K562 (cell line): Measurements from ENCODE around the gene GALNT13. TPM values are rescaled to one million over a fixed set of nuclear protein-coding genes. Genes with fewer than 3 reads are reported as not detected.

ENCODE experiments used
- ATAC-seq: fragments of 200-7000 bp; cut with Tn5 transposase; 3 replicates; pipeline ENCODE4 v1.9.1; 2020; ENCODE audit warnings: moderate library complexity
- BruUV-seq: library from RNA; stranded (reverse); fragments of 400-500 nt; replicated peaks from 2 replicates; lab custom pipeline; 2021; lab: Mats Ljungman, UMichigan
- CTCF ChIA-PET: fragments of 300-600 bp; formaldehyde crosslinking; extraction: SDS; loops from one replicate; lab custom pipeline; 2021; ENCODE audit warnings: low intra/inter-chr PET ratio; lab: Yijun Ruan, JAX
- POLR2A ChIA-PET: fragments of 300-600, 350-650 bp; sonication (Branson Sonifier 250); formaldehyde crosslinking; extraction: SDS; loops from one replicate; lab custom pipeline; 2021; ENCODE audit warnings: antibody characterized with exemption, inconsistent platforms; lab: Yijun Ruan, JAX
- DNase-seq, 4 experiments: peaks; one replicate each; pipeline versions ENCODE4 v3.0.0 to v3.0.0-alpha.2; 2011 to 2018; ENCODE audit warnings: low spot score in 3 of 4, mixed read lengths in 3 of 4; ENCODE audit errors: extremely low read depth in 1 of 4
- FAIRE-seq: peaks from 2 replicates; lab custom pipeline; 2011; peaks lifted over from hg19 to GRCh38; lab: Jason Lieb, UNC
- H2AFZ ChIP-seq: 2 replicates; pipeline ENCODE4 v1.6.0; 2011; ENCODE audit warnings: low read depth, low read length, control low read depth, inconsistent platforms
- H3K27ac ChIP-seq: fragments of 200-600 bp; 3 replicates; pipeline ENCODE4 v1.8.0; 2011; ENCODE audit warnings: low read depth, mild to moderate bottlenecking, control low read depth, inconsistent platforms, low read length, moderate library complexity, mixed read lengths; ENCODE audit errors: extremely low read depth
- H3K27me3 ChIP-seq, 2 experiments: fragments of 300-600 bp in 1 of 2; 2 replicates in 1 of 2; 3 replicates in 1 of 2; pipeline versions ENCODE4 v1.6.0 to v1.8.0; 2011; ENCODE audit warnings: inconsistent platforms in 2 of 2, low read length in 2 of 2, mild to moderate bottlenecking in 1 of 2, mixed read lengths in 1 of 2, moderate library complexity in 1 of 2; ENCODE audit not compliant: control insufficient read depth in 2 of 2, insufficient read depth in 2 of 2
- H3K36me3 ChIP-seq: fragments of 300-600 bp; 3 replicates; pipeline ENCODE4 v1.8.0; 2011; ENCODE audit warnings: mild to moderate bottlenecking, low read length, inconsistent platforms; ENCODE audit not compliant: control insufficient read depth, insufficient read depth
- H3K4me1 ChIP-seq, 2 experiments: fragments of 200-600 bp in 1 of 2; replicated peaks in 1 of 2; 2 replicates in 1 of 2; 3 replicates in 1 of 2; pipeline versions ENCODE4 v1.5.1 to v1.8.0; 2011; ENCODE audit warnings: inconsistent platforms in 2 of 2, low read length in 2 of 2, mild to moderate bottlenecking in 1 of 2, mixed read lengths in 1 of 2, moderate library complexity in 1 of 2; ENCODE audit not compliant: control insufficient read depth in 2 of 2, insufficient read depth in 2 of 2
- H3K4me2 ChIP-seq: 2 replicates; pipeline ENCODE4 v1.6.1; 2011; ENCODE audit warnings: low read length, control low read depth, inconsistent platforms, mixed read lengths; ENCODE audit not compliant: insufficient read depth
- H3K4me3 ChIP-seq: fragments of 200-600 bp; sonication (generic), shearing (Covaris generic); 2 replicates; pipeline ENCODE4 v1.5.1; 2016; ENCODE audit warnings: control low read depth, inconsistent platforms
- H3K79me2 ChIP-seq: fragments of 200-600 bp; 3 replicates; pipeline ENCODE4 v1.8.0; 2011; ENCODE audit warnings: low read length, inconsistent platforms; ENCODE audit not compliant: control insufficient read depth, insufficient read depth
- H3K9ac ChIP-seq, 2 experiments: 2 replicates each; pipeline versions ENCODE4 v1.6.0 to v1.6.1; 2011; ENCODE audit warnings: low read depth in 2 of 2, low read length in 2 of 2, control low read depth in 1 of 2, inconsistent platforms in 1 of 2, mild to moderate bottlenecking in 1 of 2, mixed read lengths in 1 of 2; ENCODE audit not compliant: insufficient read depth in 1 of 2
- H3K9me1 ChIP-seq: one replicate; pipeline ENCODE4 v1.6.0; 2011; ENCODE audit warnings: inconsistent platforms, mild to moderate bottlenecking, low read length, moderate library complexity; ENCODE audit not compliant: control insufficient read depth, insufficient read depth
- H3K9me3 ChIP-seq: replicated peaks from 2 replicates; pipeline ENCODE4 v1.5.1; 2011; ENCODE audit warnings: low read depth, low read length, inconsistent platforms; ENCODE audit not compliant: control insufficient read depth, insufficient read depth
- H4K20me1 ChIP-seq: replicated peaks from 2 replicates; pipeline ENCODE4 v1.6.1; 2011; ENCODE audit warnings: low read length, inconsistent platforms, mixed read lengths; ENCODE audit not compliant: control insufficient read depth, insufficient read depth
- EP300 ChIP-seq: IDR thresholded peaks from 2 replicates; pipeline ENCODE4 v1.6.1; 2012; ENCODE audit warnings: low read length, improper control_type of control experiment
- HDAC8 ChIP-seq: fragments of 450-650 bp; IDR thresholded peaks from 2 replicates; pipeline ENCODE4 v1.6.1; 2016; ENCODE audit warnings: mild to moderate bottlenecking, missing genetic modification characterization, moderate library complexity, missing compliant biosample characterization
- KDM1A ChIP-seq, 2 experiments: fragments of 450-650 bp; IDR thresholded peaks; 2 replicates each; pipeline ENCODE4 v1.6.1; 2016; ENCODE audit warnings: mild to moderate bottlenecking in 2 of 2
- KLF13 ChIP-seq: fragments of 450-650 bp; IDR thresholded peaks from 2 replicates; pipeline ENCODE4 v1.6.1; 2016; ENCODE audit warnings: missing genetic modification characterization, low read depth, mild to moderate bottlenecking, missing compliant biosample characterization, moderate library complexity, borderline replicate concordance
- KLF16 ChIP-seq: IDR thresholded peaks from 2 replicates; pipeline ENCODE4 v1.6.1; 2016; ENCODE audit warnings: antibody characterized with exemption
- LEF1 ChIP-seq: fragments of 450-650 bp; IDR thresholded peaks from 2 replicates; pipeline ENCODE4 v1.6.1; 2016; ENCODE audit warnings: mild to moderate bottlenecking
- NCOR1 ChIP-seq: fragments of 450-650 bp; IDR thresholded peaks from 2 replicates; pipeline ENCODE4 v1.6.1; 2016; ENCODE audit warnings: mild to moderate bottlenecking, moderate library complexity
- NFXL1 ChIP-seq: fragments of 450-650 bp; formaldehyde crosslinking; IDR thresholded peaks from 2 replicates; pipeline ENCODE4 v1.4.0; 2021; ENCODE audit warnings: mild to moderate bottlenecking
- NR1H2 ChIP-seq: sonication (generic); formaldehyde crosslinking; IDR thresholded peaks from 2 replicates; pipeline ENCODE4 v1.4.0; 2020; ENCODE audit warnings: mild to moderate bottlenecking, missing genetic modification reagents
- NUFIP1 ChIP-seq: fragments of 450-650 bp; IDR thresholded peaks from 2 replicates; pipeline ENCODE4 v1.6.1; 2018; ENCODE audit not compliant: partially characterized antibody
- PHB2 ChIP-seq: fragments of 450-650 bp; IDR thresholded peaks from 2 replicates; pipeline ENCODE4 v1.6.1; 2017; ENCODE audit warnings: low read depth
- RBM17 ChIP-seq: fragments of 200-400 bp; formaldehyde crosslinking; IDR thresholded peaks from 2 replicates; pipeline ENCODE4 v1.6.1; 2017; ENCODE audit warnings: low read depth, mild to moderate bottlenecking, low read length, borderline replicate concordance
- SIN3B ChIP-seq: fragments of 450-650 bp; IDR thresholded peaks from 2 replicates; pipeline ENCODE4 v1.6.1; 2017; ENCODE audit warnings: low read depth, mild to moderate bottlenecking, moderate library complexity
- TFAM ChIP-seq: fragments of 250-450 bp; sonication (Bioruptor Pico); conservative IDR thresholded peaks from 2 replicates; pipeline ENCODE4 v1.5.0; 2021; ENCODE audit warnings: mild to moderate bottlenecking, moderate library complexity
- ZFX ChIP-seq: sonication (generic); formaldehyde crosslinking; IDR thresholded peaks from 2 replicates; pipeline ENCODE4 v1.8.0; 2022; ENCODE audit warnings: mild to moderate bottlenecking, missing genetic modification reagents, moderate library complexity
- ZNF668 ChIP-seq: fragments of 250-450 bp; sonication (Bioruptor Pico); IDR thresholded peaks from 2 replicates; pipeline ENCODE4 v1.8.0; 2022; ENCODE audit warnings: mild to moderate bottlenecking, inconsistent platforms
- WGBS: fragments of 100-300 bp; shearing (Covaris generic); methylation state at CpG from one replicate; pipeline ENCODE4 v1.1.6; 2016; ENCODE audit warnings: low coverage, mixed read lengths; ENCODE audit not compliant: insufficient coverage; ENCODE audit errors: missing lambda C conversion rate; 5-methylcytosine and 5-hydroxymethylcytosine counted together
- in situ Hi-C: fragments of 300-500 bp; cut with MboI; formaldehyde crosslinking; loops from 4 replicates; pipeline ENCODE4 v1.15.0; 2018; ENCODE audit warnings: inconsistent platforms, mixed read lengths
- intact Hi-C: fragments of 100-400 bp; cut with micrococcal nuclease; formaldehyde crosslinking; loops from 2 replicates; pipeline ENCODE4 v1.14.2; 2022
- polyA plus RNA-seq, 8 experiments: library from polyadenylated mRNA; depleted of rRNA in 4 of 8; stranded (reverse) in 5 of 8; unstranded in 3 of 8; fragments of >200 nt; fragmentation: Nextera tagmentation in 2 of 8; fragmentation: Illumina TruSeq in 1 of 8; extraction: Ambion mirVana in 2 of 8; extraction: Trizol in 1 of 8; gene quantifications; 2 replicates each; pipeline versions ENCODE4 v1.2.1 to v1.2.3, GENCODE V29; 2011 to 2014; ENCODE audit warnings: inconsistent platforms in 1 of 8, missing spikeins in 1 of 8
- total RNA-seq, 7 experiments: library from RNA; depleted of rRNA in 6 of 7; stranded (reverse); fragments of >200 nt in 6 of 7; fragmentation: Illumina TruSeq in 2 of 7; extraction: Trizol in 2 of 7; gene quantifications; 2 replicates each; pipeline versions ENCODE4 v1.2.1 to v1.2.3, GENCODE V29; 2011 to 2021; ENCODE audit warnings: low replicate concordance in 1 of 7
- TF ChIP-seq, protein P1 (sequence below): fragments of 450-650 bp; IDR thresholded peaks from 2 replicates; pipeline ENCODE4 v1.6.1; 2017; ENCODE audit warnings: antibody characterized with exemption, mild to moderate bottlenecking
- TF ChIP-seq, protein P2 (sequence below): fragments of 250-450 bp; sonication (Bioruptor Pico); IDR thresholded peaks from 2 replicates; pipeline ENCODE4 v1.8.0; 2021; ENCODE audit warnings: borderline replicate concordance, mild to moderate bottlenecking, moderate library complexity; ENCODE audit not compliant: poor library complexity, severe bottlenecking
- TF ChIP-seq, protein P3 (sequence below): fragments of 250-450 bp; sonication (Bioruptor Pico); IDR thresholded peaks from 2 replicates; pipeline ENCODE4 v1.6.1; 2021; ENCODE audit warnings: mild to moderate bottlenecking

GALNT13 gene
- total and polyA plus RNA-seq, 9 of the 15 experiments (the other 6 are each of a cell fraction or from before 2014, with no cell fraction given): not detected

GRCh38 chr2:154195644-154196195, 324.0 kb downstream of the GALNT13 start:
- BruUV-seq: no TSS peak
- CTCF ChIA-PET: no interaction called here
- intact Hi-C loops: no loop called here

GRCh38 chr2:154198866-154199265, 327.1 kb downstream of the GALNT13 start:
- FAIRE-seq (no peak), DNase-seq (no peak), ATAC-seq (no peak)
- H2AFZ ChIP-seq: no peak overlapping the region
- H3K9ac ChIP-seq: no peak overlapping the region
- H3K9me3 ChIP-seq: no peaks in the 10 kb centered on the region
- in situ Hi-C loops (no loop called here), intact Hi-C loops (no loop called here)
- BruUV-seq: no TSS peak
- no peaks in the 10 kb centered on the region for H4K20me1 ChIP-seq
- no peaks in the 10 kb centered on the region for H3K79me2 ChIP-seq
- H3K4me1 ChIP-seq: no peaks in the 10 kb centered on the region
- no peaks in the 10 kb centered on the region for H3K27me3 ChIP-seq
- ChIA-PET POLR2A (no interaction called here), CTCF (no interaction called here)
- no peaks in the 10 kb centered on the region for H3K9me1 ChIP-seq
- WGBS: 0% methylated on average over 1 of the region's 1 CpG
- no peak overlapping the region for H3K4me3 ChIP-seq
- no peaks in the 10 kb centered on the region for H3K36me3 ChIP-seq
- H3K4me2 ChIP-seq: no peak overlapping the region
- no peak overlapping the region for H3K27ac ChIP-seq
- TF ChIP-seq, protein P1, sequence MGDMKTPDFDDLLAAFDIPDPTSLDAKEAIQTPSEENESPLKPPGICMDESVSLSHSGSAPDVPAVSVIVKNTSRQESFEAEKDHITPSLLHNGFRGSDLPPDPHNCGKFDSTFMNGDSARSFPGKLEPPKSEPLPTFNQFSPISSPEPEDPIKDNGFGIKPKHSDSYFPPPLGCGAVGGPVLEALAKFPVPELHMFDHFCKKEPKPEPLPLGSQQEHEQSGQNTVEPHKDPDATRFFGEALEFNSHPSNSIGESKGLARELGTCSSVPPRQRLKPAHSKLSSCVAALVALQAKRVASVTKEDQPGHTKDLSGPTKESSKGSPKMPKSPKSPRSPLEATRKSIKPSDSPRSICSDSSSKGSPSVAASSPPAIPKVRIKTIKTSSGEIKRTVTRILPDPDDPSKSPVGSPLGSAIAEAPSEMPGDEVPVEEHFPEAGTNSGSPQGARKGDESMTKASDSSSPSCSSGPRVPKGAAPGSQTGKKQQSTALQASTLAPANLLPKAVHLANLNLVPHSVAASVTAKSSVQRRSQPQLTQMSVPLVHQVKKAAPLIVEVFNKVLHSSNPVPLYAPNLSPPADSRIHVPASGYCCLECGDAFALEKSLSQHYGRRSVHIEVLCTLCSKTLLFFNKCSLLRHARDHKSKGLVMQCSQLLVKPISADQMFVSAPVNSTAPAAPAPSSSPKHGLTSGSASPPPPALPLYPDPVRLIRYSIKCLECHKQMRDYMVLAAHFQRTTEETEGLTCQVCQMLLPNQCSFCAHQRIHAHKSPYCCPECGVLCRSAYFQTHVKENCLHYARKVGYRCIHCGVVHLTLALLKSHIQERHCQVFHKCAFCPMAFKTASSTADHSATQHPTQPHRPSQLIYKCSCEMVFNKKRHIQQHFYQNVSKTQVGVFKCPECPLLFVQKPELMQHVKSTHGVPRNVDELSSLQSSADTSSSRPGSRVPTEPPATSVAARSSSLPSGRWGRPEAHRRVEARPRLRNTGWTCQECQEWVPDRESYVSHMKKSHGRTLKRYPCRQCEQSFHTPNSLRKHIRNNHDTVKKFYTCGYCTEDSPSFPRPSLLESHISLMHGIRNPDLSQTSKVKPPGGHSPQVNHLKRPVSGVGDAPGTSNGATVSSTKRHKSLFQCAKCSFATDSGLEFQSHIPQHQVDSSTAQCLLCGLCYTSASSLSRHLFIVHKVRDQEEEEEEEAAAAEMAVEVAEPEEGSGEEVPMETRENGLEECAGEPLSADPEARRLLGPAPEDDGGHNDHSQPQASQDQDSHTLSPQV: no peak
- no peak for TF ChIP-seq LEF1
- no peak for TF ChIP-seq NR1H2 (CRISPR knock-in tag)
- no peak for TF ChIP-seq EP300
- TF ChIP-seq, protein P2, sequence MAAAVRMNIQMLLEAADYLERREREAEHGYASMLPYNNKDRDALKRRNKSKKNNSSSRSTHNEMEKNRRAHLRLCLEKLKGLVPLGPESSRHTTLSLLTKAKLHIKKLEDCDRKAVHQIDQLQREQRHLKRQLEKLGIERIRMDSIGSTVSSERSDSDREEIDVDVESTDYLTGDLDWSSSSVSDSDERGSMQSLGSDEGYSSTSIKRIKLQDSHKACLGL (CRISPR knock-in tag): no peak
- no peak for TF ChIP-seq NCOR1

More at GRCh38 chr2:154195644-154196195, 324.0 kb downstream of the GALNT13 start:
- no peak overlapping the region for H3K4me2 ChIP-seq
- no peak for FAIRE-seq
- TF ChIP-seq KLF13 (tag) (no peak), PHB2 (no peak), SIN3B (no peak), KLF16 (no peak), TFAM (no peak), ZNF668 (CRISPR knock-in tag) (no peak), KDM1A (IDR thresholded peaks at IDR 0.05) (no peak), NUFIP1 (no peak), RBM17 (no peak), ZFX (CRISPR knock-in tag) (no peak), NFXL1 (CRISPR knock-in tag) (no peak), HDAC8 (no peak)
- TF ChIP-seq, protein P3, sequence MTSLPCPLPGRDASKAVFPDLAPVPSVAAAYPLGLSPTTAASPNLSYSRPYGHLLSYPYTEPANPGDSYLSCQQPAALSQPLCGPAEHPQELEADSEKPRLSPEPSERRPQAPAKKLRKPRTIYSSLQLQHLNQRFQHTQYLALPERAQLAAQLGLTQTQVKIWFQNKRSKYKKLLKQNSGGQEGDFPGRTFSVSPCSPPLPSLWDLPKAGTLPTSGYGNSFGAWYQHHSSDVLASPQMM (CRISPR knock-in tag): no peak
- no peaks in the 10 kb centered on the region for H3K36me3 ChIP-seq
- H3K27me3 ChIP-seq: no peaks in the 10 kb centered on the region
- no peak overlapping the region for H3K27ac ChIP-seq
- no peaks in the 10 kb centered on the region for H3K79me2 ChIP-seq
- H3K9me1 ChIP-seq: no peaks in the 10 kb centered on the region
- no peak overlapping the region for H3K9ac ChIP-seq
- no peaks in the 10 kb centered on the region for H4K20me1 ChIP-seq
- no peaks in the 10 kb centered on the region for H3K4me1 ChIP-seq
- H3K4me3 ChIP-seq: no peak overlapping the region
- no peak for DNase-seq
- H3K9me3 ChIP-seq: no peaks in the 10 kb centered on the region
- ATAC-seq: no peak
- in situ Hi-C loops: no loop called here
- no peak overlapping the region for H2AFZ ChIP-seq
- POLR2A ChIA-PET: no interaction called here
